ENCODE data around the gene FRMD4B. TPM values are rescaled to one million over a fixed set of nuclear protein-coding genes. Genes with fewer than 3 reads are reported as not detected.

FRMD4B gene
- total RNA-seq, 4 donors from 2014 or later = 37.5 to 66.2 (median 62.5) TPM

GRCh38 chr3:69193749-69194148, 192.1 kb downstream of the FRMD4B start:
- Histone ChIP-seq H3K27ac (no peak overlapping the region), H3K27me3 (no peaks in the 10 kb centered on the region), H3K9me3 (no peaks in the 10 kb centered on the region), H3K4me3 (no peak overlapping the region), H3K4me1 (peaks cover 0 to 18% (median 0%) of the 10 kb centered on the region in 3 donors), H3K36me3 (peaks cover 0 to 94% (median 0%) of the 10 kb centered on the region in 3 donors)
- DNase-seq = no peak
- intact Hi-C loops (cut with DNase I) = no loop called here
- whole genome bisulfite sequencing, 2 donors = 75 to 76% methylated on average over 3 of the region's 3 CpGs
- no peak for TF ChIP-seq CTCF (IDR thresholded peaks at IDR 0.05)
- no peak for TF ChIP-seq POLR2A (IDR thresholded peaks at IDR 0.05)

- no peak for DNase-seq
- Histone ChIP-seq H3K4me3 (no peak overlapping the region), H3K27me3 (no peaks in the 10 kb centered on the region), H3K36me3 (peaks cover 2 to 100% (median 8%) of the 10 kb centered on the region in 3 donors), H3K27ac (no peak overlapping the region), H3K9me3 (no peaks in the 10 kb centered on the region), H3K4me1 (no peaks in the 10 kb centered on the region)
- no peak for TF ChIP-seq POLR2A (IDR thresholded peaks at IDR 0.05)
- TF ChIP-seq CTCF (IDR thresholded peaks at IDR 0.05) = no peak
- intact Hi-C loops (cut with DNase I) = no loop called here
Observed at GRCh38 chr3:69191516-69191915, 194.4 kb downstream of the FRMD4B start.

GRCh38 chr3:69189487-69189886, 196.4 kb downstream of the FRMD4B start:
- intact Hi-C loops (cut with DNase I) = no loop called here
- peaks cover 4 to 100% (median 21%) of the 10 kb centered on the region in 3 donors for H3K36me3 ChIP-seq

GRCh38 chr3:69186575-69187093, 199.3 kb downstream of the FRMD4B start:
- intact Hi-C loops (cut with DNase I) = no loop called here
- WGBS, 2 donors = 100% methylated on average over 3 to 4 of the region's 4 CpGs
- no peak overlapping the region for H3K4me3 ChIP-seq
- no peaks in the 10 kb centered on the region for H3K27me3 ChIP-seq
- TF ChIP-seq POLR2A (IDR thresholded peaks at IDR 0.05) (no peak), CTCF (IDR thresholded peaks at IDR 0.05) (no peak)
- H3K36me3 ChIP-seq = peaks cover 4 to 100% (median 29%) of the 10 kb centered on the region in 3 donors
- DNase-seq = no peak
- H3K27ac ChIP-seq = no peak overlapping the region
- no peaks in the 10 kb centered on the region for H3K4me1 ChIP-seq
- no peaks in the 10 kb centered on the region for H3K9me3 ChIP-seq

More at GRCh38 chr3:69189487-69189886, 196.4 kb downstream of the FRMD4B start:
- Histone ChIP-seq H3K27ac (no peak overlapping the region), H3K4me3 (no peak overlapping the region), H3K4me1 (no peaks in the 10 kb centered on the region), H3K27me3 (no peaks in the 10 kb centered on the region), H3K9me3 (no peaks in the 10 kb centered on the region)
- DNase-seq = no peak
- TF ChIP-seq CTCF (IDR thresholded peaks at IDR 0.05) (no peak), POLR2A (IDR thresholded peaks at IDR 0.05) (no peak)
- WGBS, 2 donors = 68 to 73% methylated on average over 4 of the region's 4 CpGs

GRCh38 chr3:69182588-69183316, 203.1 kb downstream of the FRMD4B start:
- 82 to 86% methylated on average over 8 of the region's 8 CpGs for whole genome bisulfite sequencing, 2 donors
- intact Hi-C loops (cut with DNase I) = no loop called here

More at GRCh38 chr3:69182588-69183316, 203.1 kb downstream of the FRMD4B start:
- no peaks in the 10 kb centered on the region for H3K27me3 ChIP-seq
- no peak overlapping the region for H3K4me3 ChIP-seq
- no peaks in the 10 kb centered on the region for H3K9me3 ChIP-seq
- peaks cover 4 to 93% (median 44%) of the 10 kb centered on the region in 3 donors for H3K36me3 ChIP-seq
- DNase-seq = no peak
- no peak for TF ChIP-seq POLR2A (IDR thresholded peaks at IDR 0.05)
- TF ChIP-seq CTCF (IDR thresholded peaks at IDR 0.05) = no peak
- H3K4me1 ChIP-seq = peaks cover 0 to 24% (median 6%) of the 10 kb centered on the region in 3 donors
- peak overlapping the region in 1 of 4 donors; percentile 11 for H3K27ac ChIP-seq
